Peyer's patch (tissue), 4 donors: ENCODE data around the gene MAGEC2.

Experiments
- CTCF ChIP-seq, 6 experiments: fragments of 450-650 bp in 4 of 6; fragments of 200-600 bp in 2 of 6; sonication (generic) in 1 of 6; IDR thresholded peaks; one replicate each; pipeline ENCODE4 v1.5.1; 2017 to 2019; ENCODE audit warnings: antibody characterized with exemption in 6 of 6, mild to moderate bottlenecking in 3 of 6, moderate library complexity in 1 of 6
- POLR2A ChIP-seq, 2 donors: fragments of 450-650 bp; IDR thresholded peaks; one replicate each; pipeline ENCODE4 v1.5.1; 2017; ENCODE audit warnings: antibody characterized with exemption in 2 of 2, mild to moderate bottlenecking in 2 of 2, moderate library complexity in 2 of 2

GRCh38 chrX:142156567-142156966, 48.5 kb downstream of the MAGEC2 start:
- TF ChIP-seq CTCF (IDR thresholded peaks at IDR 0.05) (no peak), POLR2A (IDR thresholded peaks at IDR 0.05) (no peak)
